ENCODE results near the gene ADAMTS16.

Gene ADAMTS16

GRCh38 chr5:5139777-5140478, at the start of gene ADAMTS16:
TSS of gene ADAMTS16 (plus strand) at chr5:5140330. CDS start at chr5:5140468, 138 bp downstream.
- Mint-ChIP-seq H3K27me3 (peaks cover 5% of the 10 kb centered on the region), H3K4me1 (no peaks in the 10 kb centered on the region), H3K36me3 (no peaks in the 10 kb centered on the region), H3K9me3 (no peaks in the 10 kb centered on the region), H3K4me3 (no peak within 1 kb of the TSS), H3K27ac (no peak within 1 kb of the TSS)
- no peak for DNase-seq (ENCODE audit: low spot score in 2 of 2)
- no peak for ATAC-seq (ENCODE audit: low read depth)

- no peak for DNase-seq (ENCODE audit: low spot score in 2 of 2)
- H3K4me3 Mint-ChIP-seq: no peak overlapping the region
- peaks cover 1% of the 10 kb centered on the region for H3K27me3 Mint-ChIP-seq
- no peak for ATAC-seq (ENCODE audit: low read depth)
- no peaks in the 10 kb centered on the region for H3K4me1 Mint-ChIP-seq
- peaks cover 3% of the 10 kb centered on the region for H3K9me3 Mint-ChIP-seq
- H3K27ac Mint-ChIP-seq: no peak overlapping the region
- H3K36me3 Mint-ChIP-seq: no peaks in the 10 kb centered on the region
These were observed 48.0 kb upstream of the ADAMTS16 start for GRCh38 chr5:5092149-5092548.

- H3K9me3 Mint-ChIP-seq: peaks cover 8% of the 10 kb centered on the region
- H3K27ac Mint-ChIP-seq: no peak overlapping the region
- DNase-seq (ENCODE audit: low spot score in 2 of 2) (no peak), ATAC-seq (ENCODE audit: low read depth) (no peak)
- no peak overlapping the region for H3K4me3 Mint-ChIP-seq
- no peaks in the 10 kb centered on the region for H3K4me1 Mint-ChIP-seq
- H3K36me3 Mint-ChIP-seq: no peaks in the 10 kb centered on the region
- H3K27me3 Mint-ChIP-seq: no peaks in the 10 kb centered on the region
These were observed 39.5 kb upstream of the ADAMTS16 start for GRCh38 chr5:5100635-5101034.

GRCh38 chr5:5101676-5102075, 38.5 kb upstream of the ADAMTS16 start:
- DNase-seq (ENCODE audit: low spot score in 2 of 2) (no peak), ATAC-seq (ENCODE audit: low read depth) (no peak)
- Mint-ChIP-seq H3K27ac (no peak overlapping the region), H3K4me3 (no peak overlapping the region), H3K27me3 (no peaks in the 10 kb centered on the region), H3K9me3 (peaks cover 8% of the 10 kb centered on the region), H3K36me3 (no peaks in the 10 kb centered on the region), H3K4me1 (no peaks in the 10 kb centered on the region)

- Mint-ChIP-seq H3K36me3 (no peaks in the 10 kb centered on the region), H3K9me3 (peaks cover 8% of the 10 kb centered on the region), H3K4me3 (no peak overlapping the region), H3K27ac (no peak overlapping the region), H3K4me1 (no peaks in the 10 kb centered on the region), H3K27me3 (no peaks in the 10 kb centered on the region)
- DNase-seq (ENCODE audit: low spot score in 2 of 2): no peak
- ATAC-seq (ENCODE audit: low read depth): no peak
These were observed 36.9 kb upstream of the ADAMTS16 start for GRCh38 chr5:5103245-5103644.

- Mint-ChIP-seq H3K4me1 (no peaks in the 10 kb centered on the region), H3K36me3 (no peaks in the 10 kb centered on the region), H3K9me3 (peaks cover 6% of the 10 kb centered on the region), H3K4me3 (no peak overlapping the region), H3K27me3 (no peaks in the 10 kb centered on the region), H3K27ac (no peak overlapping the region)
- DNase-seq (ENCODE audit: low spot score in 2 of 2): no peak
- ATAC-seq (ENCODE audit: low read depth): no peak
These were observed 35.6 kb upstream of the ADAMTS16 start for GRCh38 chr5:5104550-5104949.

GRCh38 chr5:5105531-5105930, 34.6 kb upstream of the ADAMTS16 start:
- ATAC-seq (ENCODE audit: low read depth) (no peak), DNase-seq (ENCODE audit: low spot score in 2 of 2) (no peak)
- Mint-ChIP-seq H3K27ac (no peak overlapping the region), H3K4me1 (no peaks in the 10 kb centered on the region), H3K9me3 (peaks cover 4% of the 10 kb centered on the region), H3K4me3 (no peak overlapping the region), H3K36me3 (no peaks in the 10 kb centered on the region), H3K27me3 (no peaks in the 10 kb centered on the region)

- H3K9me3 Mint-ChIP-seq: peaks cover 8% of the 10 kb centered on the region
- no peak overlapping the region for H3K4me3 Mint-ChIP-seq
- no peak overlapping the region for H3K27ac Mint-ChIP-seq
- no peak for DNase-seq (ENCODE audit: low spot score in 2 of 2)
- no peaks in the 10 kb centered on the region for H3K4me1 Mint-ChIP-seq
- no peaks in the 10 kb centered on the region for H3K36me3 Mint-ChIP-seq
- no peak for ATAC-seq (ENCODE audit: low read depth)
- H3K27me3 Mint-ChIP-seq: peaks cover 4% of the 10 kb centered on the region
These were observed 23.2 kb upstream of the ADAMTS16 start for GRCh38 chr5:5116956-5117355.

- Mint-ChIP-seq H3K9me3 (peaks cover 2% of the 10 kb centered on the region), H3K27me3 (peaks cover 6% of the 10 kb centered on the region), H3K36me3 (no peaks in the 10 kb centered on the region), H3K4me1 (no peaks in the 10 kb centered on the region), H3K4me3 (no peak overlapping the region), H3K27ac (no peak overlapping the region)
- ATAC-seq (ENCODE audit: low read depth) (no peak), DNase-seq (ENCODE audit: low spot score in 2 of 2) (no peak)
These were observed 17.4 kb upstream of the ADAMTS16 start for GRCh38 chr5:5122776-5123175.

- no peaks in the 10 kb centered on the region for H3K9me3 Mint-ChIP-seq
- DNase-seq (ENCODE audit: low spot score in 2 of 2): no peak
- ATAC-seq (ENCODE audit: low read depth): no peak
- H3K36me3 Mint-ChIP-seq: no peaks in the 10 kb centered on the region
- no peak overlapping the region for H3K4me3 Mint-ChIP-seq
- H3K27me3 Mint-ChIP-seq: peaks cover 6% of the 10 kb centered on the region
- H3K4me1 Mint-ChIP-seq: no peaks in the 10 kb centered on the region
- H3K27ac Mint-ChIP-seq: no peak overlapping the region
These were observed 15.9 kb upstream of the ADAMTS16 start for GRCh38 chr5:5124231-5124630.

- Mint-ChIP-seq H3K9me3 (no peaks in the 10 kb centered on the region), H3K36me3 (no peaks in the 10 kb centered on the region), H3K27ac (no peak overlapping the region), H3K4me3 (no peak overlapping the region), H3K27me3 (peaks cover 2% of the 10 kb centered on the region), H3K4me1 (no peaks in the 10 kb centered on the region)
- DNase-seq (ENCODE audit: low spot score in 2 of 2) (no peak), ATAC-seq (ENCODE audit: low read depth) (no peak)
These were observed 13.7 kb upstream of the ADAMTS16 start for GRCh38 chr5:5126444-5126843.

- Mint-ChIP-seq H3K27ac (no peak overlapping the region), H3K9me3 (no peaks in the 10 kb centered on the region), H3K27me3 (peaks cover 2% of the 10 kb centered on the region), H3K4me1 (no peaks in the 10 kb centered on the region), H3K4me3 (no peak overlapping the region), H3K36me3 (no peaks in the 10 kb centered on the region)
- DNase-seq (ENCODE audit: low spot score in 2 of 2): no peak
- ATAC-seq (ENCODE audit: low read depth): no peak
These were observed 11.4 kb upstream of the ADAMTS16 start for GRCh38 chr5:5128766-5129165.

GRCh38 chr5:5132234-5132633, 7.9 kb upstream of the ADAMTS16 start:
- no peak overlapping the region for H3K27ac Mint-ChIP-seq
- no peaks in the 10 kb centered on the region for H3K4me1 Mint-ChIP-seq
- no peaks in the 10 kb centered on the region for H3K9me3 Mint-ChIP-seq
- no peak for ATAC-seq (ENCODE audit: low read depth)
- no peak for DNase-seq (ENCODE audit: low spot score in 2 of 2)
- no peak overlapping the region for H3K4me3 Mint-ChIP-seq
- no peaks in the 10 kb centered on the region for H3K36me3 Mint-ChIP-seq
- no peaks in the 10 kb centered on the region for H3K27me3 Mint-ChIP-seq

- DNase-seq (ENCODE audit: low spot score in 2 of 2) (no peak), ATAC-seq (ENCODE audit: low read depth) (no peak)
- no peak overlapping the region for H3K4me3 Mint-ChIP-seq
- no peaks in the 10 kb centered on the region for H3K9me3 Mint-ChIP-seq
- no peaks in the 10 kb centered on the region for H3K4me1 Mint-ChIP-seq
- H3K36me3 Mint-ChIP-seq: no peaks in the 10 kb centered on the region
- no peaks in the 10 kb centered on the region for H3K27me3 Mint-ChIP-seq
- no peak overlapping the region for H3K27ac Mint-ChIP-seq
These were observed 7.3 kb upstream of the ADAMTS16 start for GRCh38 chr5:5132693-5133295.

GRCh38 chr5:5134107-5134506, 6.0 kb upstream of the ADAMTS16 start:
- Mint-ChIP-seq H3K4me3 (no peak overlapping the region), H3K36me3 (no peaks in the 10 kb centered on the region), H3K9me3 (no peaks in the 10 kb centered on the region), H3K27ac (no peak overlapping the region), H3K4me1 (no peaks in the 10 kb centered on the region), H3K27me3 (peaks cover 3% of the 10 kb centered on the region)
- DNase-seq (ENCODE audit: low spot score in 2 of 2) (no peak), ATAC-seq (ENCODE audit: low read depth) (no peak)

Measured in memory B cell (primary cell).